HT1080 (cell line): ENCODE results near the gene LRRC3. TPM values are rescaled to one million over a fixed set of nuclear protein-coding genes. Genes with fewer than 3 reads are reported as not detected.

Experiments used
- DNase-seq: peaks from one replicate; pipeline ENCODE4 v3.0.0-alpha.2; 2015; ENCODE audit warnings: low read depth
- total RNA-seq: library from RNA; depleted of rRNA; stranded (reverse); fragments of >200 nt; shearing (Covaris generic); gene quantifications from 2 replicates; pipeline ENCODE4 v1.2.3, GENCODE V29; 2014

LRRC3 gene
- total RNA-seq, 1 experiment from 2014 or later, result not detected

- no peak for DNase-seq
These were observed 31.2 kb upstream of the LRRC3 start for GRCh38 chr21:44423941-44424607.

DNA sequence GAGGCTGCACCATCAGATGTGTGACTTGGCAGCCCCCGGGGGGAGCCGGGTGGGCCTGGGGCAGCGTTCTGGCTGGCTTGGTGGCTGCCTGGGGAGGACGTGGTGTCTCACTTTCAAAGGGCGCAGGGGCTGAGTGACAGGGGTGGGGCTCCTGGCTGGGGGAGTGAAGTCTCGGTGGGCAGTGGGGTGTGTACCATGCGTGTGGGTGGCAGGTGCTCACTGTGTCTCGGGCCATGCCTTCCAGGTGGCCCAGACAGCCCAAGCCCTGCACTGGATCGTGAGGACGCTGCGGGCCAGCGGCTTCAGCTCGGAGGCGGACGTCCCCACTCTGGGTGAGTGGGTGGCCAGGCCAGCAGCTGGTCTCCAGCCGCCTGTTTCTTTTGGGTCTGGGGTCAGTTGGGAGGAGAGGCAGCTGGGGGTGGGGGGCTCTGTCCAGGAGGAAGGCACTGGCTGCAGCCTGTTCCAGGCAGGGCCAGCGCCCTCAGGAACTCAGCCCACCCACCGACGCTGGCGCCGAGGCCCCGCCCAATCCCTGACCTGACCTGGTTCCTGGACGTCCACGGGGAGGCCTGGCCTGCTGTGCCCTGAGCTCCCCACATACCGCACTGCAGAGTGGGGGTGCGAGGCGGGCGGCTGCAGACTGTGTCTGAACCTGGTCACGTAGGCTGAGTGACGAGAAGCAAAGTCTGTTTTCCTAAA lies 30.6 kb upstream of the LRRC3 start:
- no peak for DNase-seq

DNA sequence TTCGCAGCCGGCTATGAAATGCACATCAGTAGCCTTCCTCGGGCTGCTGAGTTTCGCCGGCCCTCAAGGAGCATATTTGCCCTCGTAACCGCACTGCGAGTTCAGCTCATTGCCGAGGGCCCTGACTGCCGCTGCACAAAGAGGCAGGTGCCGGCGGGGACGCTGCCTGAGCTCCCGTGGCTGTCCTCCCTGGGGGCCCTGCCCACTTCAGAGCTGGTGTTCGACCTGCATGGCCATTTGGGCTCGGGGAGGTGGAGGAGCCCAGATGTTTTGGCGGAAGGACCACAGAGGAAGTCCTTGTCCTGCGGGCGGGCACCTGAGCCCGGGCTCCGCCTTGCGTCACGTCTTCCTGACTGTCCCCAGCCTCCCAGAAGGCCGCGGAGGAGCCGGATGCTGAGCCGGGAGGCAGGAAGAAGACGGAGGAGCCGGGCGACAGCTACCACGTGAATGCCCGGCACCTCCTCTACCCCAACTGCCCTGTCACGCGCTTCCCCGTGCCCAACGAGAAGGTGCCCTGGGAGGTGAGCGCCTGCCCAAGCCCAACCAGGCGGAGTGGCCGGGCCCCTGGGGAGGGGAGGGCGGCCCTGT lies 29.9 kb upstream of the LRRC3 start:
- no peak for DNase-seq

GRCh38 chr21:44425895-44426662 lies 29.2 kb upstream of the LRRC3 start:
- DNase-seq, result no peak

DNA sequence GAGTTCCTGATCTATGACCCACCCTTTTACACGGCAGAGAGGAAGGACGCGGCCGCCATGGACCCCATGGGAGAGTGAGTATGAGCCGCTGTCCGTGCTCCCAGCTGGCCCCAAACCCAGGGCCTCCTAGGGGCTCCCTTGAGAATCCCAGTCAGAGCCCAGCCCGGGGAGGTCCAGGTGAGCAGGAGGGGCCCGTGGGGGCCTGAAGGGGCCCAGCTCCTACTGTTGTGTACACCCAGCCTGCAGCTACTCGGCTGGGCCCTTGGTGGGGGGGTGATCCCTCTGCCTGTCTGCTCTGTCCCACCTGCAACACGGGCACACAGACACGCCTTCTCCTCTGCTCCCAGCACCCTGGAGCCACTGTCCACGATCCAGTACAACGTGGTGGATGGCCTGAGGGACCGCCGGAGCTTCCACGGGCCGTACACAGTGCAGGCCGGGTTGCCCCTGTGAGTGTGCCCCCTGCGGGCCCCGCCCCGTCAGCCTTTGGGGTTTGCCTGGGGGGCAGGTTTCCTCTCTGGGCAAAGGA lies 28.6 kb upstream of the LRRC3 start:
- no peak for DNase-seq

- no peak for DNase-seq
These were observed 27.8 kb upstream of the LRRC3 start for GRCh38 chr21:44427241-44428120.

DNA sequence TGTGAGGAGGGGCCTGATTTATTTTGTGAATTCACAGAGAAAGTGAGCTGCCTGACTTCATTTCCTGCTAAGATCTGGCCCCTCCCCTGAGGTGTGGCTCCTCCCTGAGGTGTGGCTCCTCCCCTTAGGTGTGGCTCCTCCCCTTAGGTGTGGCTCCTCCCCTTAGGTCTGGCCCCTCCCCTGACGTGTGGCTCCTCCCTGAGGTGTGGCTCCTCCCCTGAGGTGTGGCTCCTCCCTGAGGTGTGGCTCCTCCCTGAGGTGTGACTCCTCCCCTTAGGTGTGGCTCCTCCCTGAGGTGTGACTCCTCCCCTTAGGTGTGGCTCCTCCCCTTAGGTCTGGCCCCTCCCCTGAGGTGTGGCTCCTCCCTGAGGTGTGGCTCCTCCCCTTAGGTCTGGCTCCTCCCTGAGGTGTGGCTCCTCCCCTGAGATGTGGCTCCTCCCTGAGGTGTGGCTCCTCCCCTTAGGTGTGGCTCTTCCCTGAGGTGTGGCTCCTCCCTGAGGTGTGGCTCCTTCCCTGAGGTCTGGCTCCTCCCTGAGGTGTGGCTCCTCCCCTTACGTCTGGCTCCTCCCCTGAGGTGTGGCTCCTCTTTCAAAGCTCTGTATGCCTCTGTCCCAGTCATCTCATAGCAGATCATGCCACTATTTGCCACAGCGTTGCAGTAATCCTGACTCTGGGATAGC lies 26.9 kb upstream of the LRRC3 start:
- DNase-seq, result no peak

DNA sequence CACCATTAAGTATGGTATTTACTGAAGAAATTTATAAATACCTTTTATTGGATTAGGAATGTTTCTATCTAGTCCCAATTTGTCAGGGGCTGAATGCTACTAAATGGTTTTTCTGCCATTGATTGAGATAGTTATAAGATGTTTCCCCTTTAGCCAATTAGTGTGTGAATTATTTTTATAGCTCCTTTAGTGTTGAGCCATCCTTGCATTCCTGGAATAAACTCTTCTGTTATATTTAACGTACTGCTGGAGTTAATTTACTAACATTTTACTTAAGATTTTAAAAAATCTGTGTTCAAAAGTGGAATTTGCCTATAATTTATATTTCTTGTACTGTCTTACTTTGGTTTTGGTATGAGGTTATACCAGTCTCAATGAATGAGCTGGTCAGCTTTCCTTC lies 25.4 kb upstream of the LRRC3 start:
- no peak for DNase-seq

DNA sequence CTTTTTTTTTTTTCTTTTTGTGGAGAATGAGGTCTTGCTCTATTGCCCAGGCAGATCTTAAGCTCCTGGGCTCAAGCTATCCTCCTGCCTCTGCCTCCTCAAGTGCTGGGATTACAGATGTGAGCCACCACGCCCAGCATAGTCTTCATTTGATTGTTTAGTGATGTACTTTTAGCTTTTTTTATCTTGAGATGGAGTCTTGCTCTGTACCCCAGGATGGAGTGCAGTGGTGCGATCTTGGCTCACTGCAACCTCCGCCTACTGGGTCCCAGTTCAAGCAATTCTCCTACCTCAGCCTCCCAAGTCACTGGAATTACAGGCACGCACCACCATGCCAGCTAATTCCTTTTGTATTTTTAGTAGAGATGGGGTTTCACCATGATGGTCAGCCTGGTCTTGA lies 24.0 kb upstream of the LRRC3 start:
- DNase-seq, result no peak

DNA sequence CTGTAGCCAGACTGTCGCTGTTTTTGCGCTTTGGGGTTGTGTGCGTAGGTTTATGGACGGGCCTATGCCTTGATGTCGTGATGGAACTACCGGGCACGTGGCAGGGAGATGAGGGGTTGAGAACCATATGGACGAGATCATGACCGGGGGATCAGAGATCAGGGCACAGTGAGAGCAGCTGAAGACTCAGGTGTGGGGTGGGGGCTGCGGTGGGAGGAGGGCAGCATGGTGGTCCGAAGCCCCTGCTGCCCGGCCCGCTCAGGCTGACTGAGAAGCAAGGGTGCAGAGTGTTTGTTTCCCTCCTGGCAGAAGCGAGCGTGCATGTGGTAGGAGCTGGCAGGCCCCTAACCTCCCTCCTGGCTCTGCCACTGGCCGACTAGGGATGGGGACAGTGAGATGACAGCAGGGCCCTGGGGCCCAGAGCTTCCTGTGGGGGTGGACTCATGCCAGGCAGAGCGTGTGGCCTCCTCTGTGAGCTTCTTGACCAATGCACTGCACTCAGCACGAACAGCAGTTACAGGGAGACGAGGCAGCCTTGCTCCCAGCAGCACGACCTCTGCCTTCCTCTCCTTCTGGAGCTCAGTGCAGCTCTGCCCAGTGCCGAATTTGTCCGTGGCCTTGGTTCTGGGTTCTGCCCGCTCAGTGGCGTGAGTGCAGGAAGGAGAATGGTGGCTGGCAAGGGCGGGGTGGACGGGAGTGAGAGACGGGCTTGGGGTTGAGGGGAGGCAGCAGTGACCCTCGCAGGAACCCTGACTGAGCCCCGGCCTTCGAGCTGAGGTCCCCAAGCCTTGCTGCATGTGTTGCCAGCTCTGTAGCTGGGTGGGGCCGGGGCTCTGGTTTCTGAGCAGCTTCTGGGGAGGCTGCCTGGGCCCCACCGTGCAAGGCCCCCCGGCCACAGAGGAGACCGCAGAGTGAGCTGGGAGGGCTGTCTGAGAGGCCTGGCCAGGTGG lies 22.2 kb upstream of the LRRC3 start:
- no peak for DNase-seq

DNA sequence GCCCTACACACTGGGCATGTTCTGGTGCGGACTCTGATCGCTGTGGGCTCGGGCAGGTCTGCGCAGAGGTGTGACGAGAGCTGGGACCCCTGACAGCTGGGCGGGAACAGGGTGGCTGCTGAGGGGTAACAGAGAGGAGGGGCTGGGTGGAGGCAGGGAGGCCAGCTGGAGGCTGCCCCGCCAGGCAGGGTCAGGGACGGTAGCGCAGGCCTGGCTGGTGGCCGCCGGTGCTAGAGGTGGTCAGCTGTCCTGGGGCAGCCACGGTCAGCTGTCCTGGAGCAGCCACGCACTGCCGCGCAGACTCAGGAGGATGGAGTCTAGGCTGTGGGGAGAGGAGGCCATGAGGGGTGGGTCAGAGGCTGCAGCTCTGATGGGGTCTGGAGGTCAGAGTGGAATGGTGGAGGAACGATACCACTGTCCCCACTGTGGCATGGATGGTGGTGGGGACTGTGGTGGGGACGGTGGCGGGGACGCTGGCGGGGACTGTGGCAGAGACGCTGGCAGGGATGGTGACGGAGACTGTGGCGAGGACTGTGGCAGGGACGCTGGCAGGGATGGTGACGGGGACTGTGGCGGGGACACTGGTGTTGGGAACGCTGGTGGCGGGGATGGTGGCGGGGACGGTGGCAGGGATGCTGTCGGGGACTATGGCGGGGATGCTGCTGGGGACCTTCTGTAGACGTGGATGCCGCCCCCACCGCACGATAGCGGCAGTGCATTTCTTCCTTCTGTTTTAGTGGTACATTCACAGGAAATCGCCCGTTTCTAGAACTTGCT lies 21.3 kb upstream of the LRRC3 start:
- no peak for DNase-seq

DNA sequence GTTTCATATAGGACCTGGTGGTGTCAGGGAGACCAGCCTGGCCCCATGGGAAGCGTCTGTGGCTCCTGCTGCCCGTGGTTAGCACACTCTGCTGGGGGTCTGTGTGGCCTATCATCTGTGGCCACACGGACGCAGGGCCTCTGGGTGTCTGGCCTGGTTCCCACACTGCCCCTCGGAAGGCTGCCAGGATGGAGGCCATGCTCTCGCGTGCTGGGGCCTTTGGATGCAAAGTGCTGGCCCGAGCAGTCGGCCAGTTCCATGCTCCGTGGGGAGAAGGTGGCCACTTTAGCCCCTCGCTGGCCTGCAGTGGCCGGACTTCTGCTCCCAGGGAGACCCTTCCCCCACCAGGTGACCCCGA lies 20.8 kb upstream of the LRRC3 start:
- no peak for DNase-seq

DNA sequence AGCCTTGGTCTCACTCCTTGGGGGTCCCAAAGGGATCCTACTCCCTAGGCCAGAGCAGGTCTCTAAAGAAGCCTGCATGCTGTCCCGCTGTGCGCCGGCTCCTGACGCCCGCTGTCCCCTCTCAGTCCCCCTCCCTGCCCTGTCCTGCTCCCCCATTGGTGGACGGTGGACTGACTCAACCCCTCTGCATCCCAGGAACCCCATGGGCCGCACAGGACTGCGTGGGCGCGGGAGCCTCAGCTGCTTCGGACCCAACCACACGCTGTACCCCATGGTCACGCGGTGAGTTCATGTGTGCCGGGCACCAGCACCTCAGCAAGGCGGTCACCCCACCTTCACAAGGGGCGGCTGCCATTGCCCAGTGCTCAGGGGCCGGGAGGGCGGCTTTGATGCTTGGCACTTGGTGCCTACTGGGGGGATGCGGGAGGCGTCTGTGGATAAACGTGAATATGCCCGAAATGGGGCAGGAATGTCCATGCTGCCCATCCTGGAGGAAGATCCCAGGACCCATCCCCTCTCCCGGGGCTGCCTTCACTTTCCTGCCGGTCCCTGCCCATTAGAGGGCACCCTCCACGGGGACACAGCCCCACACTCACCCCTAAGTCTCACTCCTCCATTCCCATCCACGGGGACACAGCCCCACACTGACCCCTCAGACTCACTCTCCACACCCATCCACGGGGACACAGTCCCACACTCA lies 20.2 kb upstream of the LRRC3 start:
- DNase-seq, result no peak

DNA sequence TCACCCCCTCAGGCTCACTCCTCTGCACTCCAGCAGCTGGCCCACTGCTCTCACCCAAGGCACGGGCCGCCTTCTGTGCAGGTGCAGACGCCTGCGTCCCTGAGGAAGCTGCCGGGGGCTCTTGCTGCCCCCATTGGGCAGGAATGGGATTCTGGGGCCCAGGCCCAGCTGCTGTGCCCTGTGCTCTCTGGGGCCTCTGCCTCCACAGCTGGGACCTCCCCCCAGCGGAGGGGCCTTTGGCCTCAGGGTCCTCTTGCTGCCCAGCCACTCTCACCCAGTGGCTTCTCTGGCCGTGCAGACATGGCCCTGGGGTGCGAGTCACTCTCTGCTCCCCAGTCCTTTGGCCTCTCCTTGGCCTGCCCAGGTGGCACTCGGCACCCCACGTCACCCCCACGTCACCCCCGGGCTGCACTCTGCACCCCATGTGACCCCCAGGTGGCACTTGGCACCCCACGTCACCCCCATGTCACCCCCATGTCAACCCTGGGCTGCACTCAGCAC lies 19.1 kb upstream of the LRRC3 start:
- DNase-seq, result no peak

GRCh38 chr21:44436958-44437357 lies 18.4 kb upstream of the LRRC3 start:
- DNase-seq, result no peak

GRCh38 chr21:44437371-44437695 lies 18.0 kb upstream of the LRRC3 start:
- DNase-seq, result no peak

GRCh38 chr21:44437696-44438431 lies 17.4 kb upstream of the LRRC3 start:
- no peak for DNase-seq
